VCaP (cell line): ENCODE results near the gene DLD.
A peak's percentile ranks its signal among the peaks of the same experiment; 100 is the strongest.

Experiments
- H3K27ac ChIP-seq: fragments of 450-650 bp; 2 replicates; pipeline ENCODE4 v1.5.1; 2017
- TF ChIP-seq, protein P1 (sequence below): fragments of 450-650 bp; conservative IDR thresholded peaks from 2 replicates; pipeline ENCODE4 v1.5.1; 2017; ENCODE audit warnings: mild to moderate bottlenecking, moderate library complexity

Gene DLD

DNA sequence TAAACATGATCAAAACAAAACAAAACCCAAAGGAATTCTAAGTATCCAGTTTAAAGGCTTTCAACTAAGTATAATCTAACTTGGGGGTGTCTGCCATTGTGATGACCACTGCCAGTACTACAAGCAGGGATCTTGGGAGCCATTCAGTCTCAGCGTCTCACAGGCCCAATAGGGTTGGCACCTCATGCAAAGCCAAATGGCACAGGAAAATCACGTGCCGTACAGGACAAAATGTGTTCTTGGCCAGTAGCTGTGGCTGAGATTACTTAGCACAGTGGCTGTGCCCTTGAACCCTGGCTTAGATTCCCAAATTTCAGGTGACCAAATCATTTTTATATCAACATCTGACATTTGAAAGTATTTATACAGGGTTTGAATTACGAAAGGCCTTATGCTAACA, 50.0 kb downstream of the DLD start:
- TF ChIP-seq, protein P1, sequence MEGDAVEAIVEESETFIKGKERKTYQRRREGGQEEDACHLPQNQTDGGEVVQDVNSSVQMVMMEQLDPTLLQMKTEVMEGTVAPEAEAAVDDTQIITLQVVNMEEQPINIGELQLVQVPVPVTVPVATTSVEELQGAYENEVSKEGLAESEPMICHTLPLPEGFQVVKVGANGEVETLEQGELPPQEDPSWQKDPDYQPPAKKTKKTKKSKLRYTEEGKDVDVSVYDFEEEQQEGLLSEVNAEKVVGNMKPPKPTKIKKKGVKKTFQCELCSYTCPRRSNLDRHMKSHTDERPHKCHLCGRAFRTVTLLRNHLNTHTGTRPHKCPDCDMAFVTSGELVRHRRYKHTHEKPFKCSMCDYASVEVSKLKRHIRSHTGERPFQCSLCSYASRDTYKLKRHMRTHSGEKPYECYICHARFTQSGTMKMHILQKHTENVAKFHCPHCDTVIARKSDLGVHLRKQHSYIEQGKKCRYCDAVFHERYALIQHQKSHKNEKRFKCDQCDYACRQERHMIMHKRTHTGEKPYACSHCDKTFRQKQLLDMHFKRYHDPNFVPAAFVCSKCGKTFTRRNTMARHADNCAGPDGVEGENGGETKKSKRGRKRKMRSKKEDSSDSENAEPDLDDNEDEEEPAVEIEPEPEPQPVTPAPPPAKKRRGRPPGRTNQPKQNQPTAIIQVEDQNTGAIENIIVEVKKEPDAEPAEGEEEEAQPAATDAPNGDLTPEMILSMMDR, result no peak
- no peak overlapping the region for H3K27ac ChIP-seq

DNA sequence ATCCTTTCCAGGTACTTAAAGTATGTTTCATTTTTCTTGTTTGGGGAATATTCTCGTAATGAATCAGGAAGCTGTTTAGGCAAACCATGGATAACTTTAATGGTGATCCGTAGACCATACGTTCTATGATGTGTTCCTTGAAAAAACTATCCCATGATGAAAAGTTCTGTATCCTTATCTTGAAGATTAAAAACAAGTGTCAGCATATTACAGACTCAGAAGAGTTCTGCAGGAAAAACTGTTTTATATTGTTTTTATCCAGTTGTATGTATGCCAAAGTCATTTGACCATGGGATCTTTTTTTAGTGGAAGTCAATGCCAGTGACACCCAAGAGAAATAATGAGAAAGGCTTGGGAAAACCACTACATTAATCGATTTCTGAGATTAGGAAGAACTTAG, 52.0 kb downstream of the DLD start:
- H3K27ac ChIP-seq, result no peak overlapping the region
- TF ChIP-seq, protein P1, result no peak

DNA sequence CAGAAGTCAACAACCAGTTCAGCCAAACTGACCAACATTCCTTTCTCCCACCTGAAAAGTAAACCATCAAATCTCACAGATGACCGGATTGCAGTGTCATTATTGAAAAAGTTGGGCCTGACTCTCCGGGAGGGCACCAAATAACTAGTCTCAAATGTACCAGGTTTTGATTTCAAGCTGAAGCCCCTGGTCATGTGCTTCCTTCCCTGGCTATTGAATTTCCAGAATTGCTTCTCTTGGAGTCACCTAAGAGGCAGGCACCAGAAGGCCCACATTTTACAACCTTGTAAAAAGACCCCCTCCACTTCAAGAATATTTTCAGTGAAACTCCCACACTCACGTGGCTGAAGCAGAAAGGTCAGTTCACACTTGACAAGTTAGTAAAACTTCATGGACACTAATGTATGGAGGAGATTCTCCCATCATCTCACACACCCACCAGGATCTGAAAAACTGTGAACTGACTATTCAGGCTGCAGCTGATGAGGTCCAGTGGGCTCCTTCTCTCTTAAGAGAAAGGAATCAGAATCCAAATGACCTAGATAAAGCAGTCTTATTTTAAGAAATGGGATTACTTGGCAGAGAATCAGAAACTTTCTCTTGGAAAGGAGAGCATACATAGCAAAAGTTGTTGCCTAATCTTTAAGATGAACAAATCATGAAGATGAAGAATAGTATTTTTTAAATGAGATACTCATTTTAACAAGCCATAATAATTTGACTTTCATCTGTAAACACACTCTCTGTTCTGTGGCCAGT, 53.6 kb downstream of the DLD start:
- TF ChIP-seq, protein P1, result no peak
- H3K27ac ChIP-seq, result no peak overlapping the region

DNA sequence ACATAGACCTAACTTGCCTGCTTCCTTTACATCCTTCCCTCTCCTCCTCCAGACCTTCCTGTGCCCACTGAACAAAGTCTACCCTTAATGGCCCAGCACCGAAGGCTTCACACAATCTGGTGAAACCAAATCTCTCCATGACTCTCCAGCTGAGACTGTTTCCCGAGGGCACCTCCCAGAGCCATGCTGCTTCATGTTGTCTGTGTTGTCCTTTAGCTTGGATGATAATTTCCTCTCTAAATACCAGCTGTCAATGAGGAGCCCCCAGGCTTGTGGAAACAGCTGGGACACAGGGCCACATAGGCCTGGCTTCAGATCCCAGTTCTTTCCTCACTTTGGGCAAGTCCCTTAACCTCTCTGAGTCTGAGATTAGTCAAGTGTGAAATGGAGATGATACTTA, 54.3 kb downstream of the DLD start:
- TF ChIP-seq, protein P1, result no peak
- no peak overlapping the region for H3K27ac ChIP-seq

DNA sequence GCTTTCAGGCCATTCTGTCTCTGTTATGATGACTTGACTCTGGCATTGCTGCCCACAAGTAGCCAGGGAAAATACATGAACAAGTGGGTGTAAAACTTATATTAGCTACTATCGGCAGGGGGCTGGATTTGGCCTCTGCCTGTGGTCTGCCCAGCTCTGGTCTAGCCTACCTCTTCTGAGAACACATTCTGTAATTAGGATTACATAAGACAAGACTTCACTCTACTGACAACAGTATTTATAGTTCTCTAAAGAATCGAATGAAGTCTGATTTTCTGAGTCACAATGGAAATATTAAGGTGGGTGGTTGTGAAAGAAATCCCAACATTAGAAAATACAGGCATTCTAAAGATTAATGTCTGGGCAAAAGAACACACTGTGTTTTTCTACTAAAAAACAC, 55.5 kb downstream of the DLD start:
- TF ChIP-seq, protein P1, result no peak
- H3K27ac ChIP-seq, result no peak overlapping the region

DNA sequence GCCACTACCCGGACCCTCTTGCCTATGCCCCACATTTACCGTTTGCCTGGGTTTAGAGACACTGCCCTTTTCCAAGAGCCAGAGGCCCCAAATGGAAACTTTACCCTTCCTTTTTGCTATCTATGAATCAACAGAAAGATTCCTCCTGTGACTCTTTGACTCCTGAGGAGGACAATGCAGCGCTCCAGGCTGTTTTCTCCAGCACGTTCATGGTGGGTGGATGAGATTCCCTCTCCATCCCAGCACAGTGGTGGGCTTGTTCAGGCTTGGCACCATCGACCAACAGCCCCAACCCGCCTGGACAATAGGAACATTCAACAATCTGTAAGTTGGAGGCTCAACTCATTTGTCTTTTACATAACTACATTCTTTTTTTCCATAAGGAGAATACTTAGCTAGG, 55.9 kb downstream of the DLD start:
- no peak overlapping the region for H3K27ac ChIP-seq
- TF ChIP-seq, protein P1, result no peak

DNA sequence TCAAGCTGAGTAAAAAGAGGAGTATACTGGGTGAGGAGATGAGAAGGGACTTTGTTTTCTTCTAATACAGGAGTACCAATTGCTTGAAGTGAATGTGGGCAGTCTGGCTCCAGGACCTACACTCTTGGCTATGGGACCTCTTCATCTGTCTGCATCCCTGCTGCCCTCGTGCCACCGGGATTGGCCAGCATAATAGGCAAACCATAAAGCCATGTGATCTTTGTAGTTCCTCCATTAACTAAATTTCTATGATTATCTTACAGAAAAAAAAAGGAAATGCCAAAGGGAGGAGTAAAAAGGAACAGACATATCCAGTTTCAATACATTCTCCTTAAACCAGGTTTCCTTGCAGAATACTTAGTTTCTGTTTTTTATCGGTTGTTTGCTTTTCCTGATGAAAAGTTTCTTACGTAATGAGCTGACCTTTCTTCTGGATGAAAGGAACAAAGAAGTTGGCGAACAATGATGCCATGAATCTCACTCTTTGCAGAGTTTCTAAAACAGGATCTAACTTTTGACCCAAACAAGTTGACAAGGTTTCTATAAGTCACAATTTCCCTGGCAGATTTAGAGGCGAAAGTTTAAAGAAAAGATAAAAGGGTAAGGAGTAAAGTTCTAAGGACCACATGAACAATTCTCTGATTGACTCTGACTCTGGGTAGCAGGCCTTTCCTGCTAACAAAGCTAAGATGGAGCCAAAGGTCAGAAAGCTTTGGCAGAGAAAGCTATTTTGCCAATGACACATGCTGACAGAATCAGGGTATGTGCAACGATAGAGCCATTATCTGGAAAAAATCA, 57.9 kb downstream of the DLD start:
- H3K27ac ChIP-seq, result peak overlapping the region; percentile 44; the same call in 1 of the 2 replicates
- TF ChIP-seq, protein P1, result no peak
